HepG2 (cell line): ENCODE data around the gene PDZD8. TPM values are rescaled to one million over a fixed set of nuclear protein-coding genes. Genes with fewer than 3 reads are reported as not detected.

Source experiments
- CENPX ChIP-seq: sonication (generic); formaldehyde crosslinking; IDR thresholded peaks from 2 replicates; pipeline ENCODE4 v1.9.0; 2021; ENCODE audit warnings: mild to moderate bottlenecking, missing genetic modification reagents, moderate library complexity
- ELF3 ChIP-seq: IDR thresholded peaks from 2 replicates; pipeline ENCODE4 v1.6.1; 2016; ENCODE audit warnings: missing genetic modification reagents, missing compliant biosample characterization
- HMGA1 ChIP-seq: sonication (generic); formaldehyde crosslinking; conservative IDR thresholded peaks from 2 replicates; pipeline ENCODE4 v1.4.0; 2020; ENCODE audit warnings: missing genetic modification reagents
- HNF4G ChIP-seq, 2 experiments: sonication (generic) in 1 of 2; formaldehyde crosslinking in 1 of 2; IDR thresholded peaks; 2 replicates each; pipeline versions ENCODE4 v1.4.0 to v1.6.1; 2011 to 2020; ENCODE audit warnings: borderline replicate concordance in 2 of 2, low read depth in 2 of 2, mild to moderate bottlenecking in 2 of 2, low read length in 1 of 2, missing genetic modification reagents in 1 of 2, moderate library complexity in 1 of 2
- IKZF4 ChIP-seq: sonication (generic); formaldehyde crosslinking; IDR thresholded peaks from 2 replicates; pipeline ENCODE4 v1.5.1; 2020; ENCODE audit warnings: borderline replicate concordance, mild to moderate bottlenecking, low read depth, missing genetic modification reagents; ENCODE audit errors: not compliant biosample characterization
- MEIS2 ChIP-seq: sonication (generic); formaldehyde crosslinking; IDR thresholded peaks from 2 replicates; pipeline ENCODE4 v1.9.0; 2021; ENCODE audit warnings: mild to moderate bottlenecking, missing genetic modification reagents
- MYNN ChIP-seq: sonication (generic); formaldehyde crosslinking; IDR thresholded peaks from 2 replicates; pipeline ENCODE4 v1.4.0; 2020; ENCODE audit warnings: mild to moderate bottlenecking, low read depth, missing genetic modification reagents
- NR2F2 ChIP-seq: IDR thresholded peaks from 2 replicates; pipeline ENCODE4 v1.6.1; 2012; ENCODE audit warnings: low read depth, inconsistent platforms, borderline replicate concordance
- POLR2AphosphoS2 ChIP-seq: IDR thresholded peaks from 2 replicates; pipeline ENCODE4 v1.6.1; 2011; ENCODE audit warnings: low read depth, low read length, improper control_type of control experiment
- ZBTB42 ChIP-seq: sonication (generic); formaldehyde crosslinking; IDR thresholded peaks from 2 replicates; pipeline ENCODE4 v1.5.0; 2020; ENCODE audit warnings: mild to moderate bottlenecking, missing genetic modification reagents
- ZBTB44 ChIP-seq: sonication (generic); formaldehyde crosslinking; IDR thresholded peaks from 2 replicates; pipeline ENCODE4 v1.4.0; 2020; ENCODE audit warnings: missing genetic modification reagents
- ZFP41 ChIP-seq: sonication (generic); formaldehyde crosslinking; IDR thresholded peaks from 2 replicates; pipeline ENCODE4 v1.4.0; 2020; ENCODE audit warnings: mild to moderate bottlenecking, missing genetic modification reagents, borderline replicate concordance
- ZNF33A ChIP-seq: sonication (generic); formaldehyde crosslinking; IDR thresholded peaks from 2 replicates; pipeline ENCODE4 v1.5.1; 2020; ENCODE audit warnings: missing genetic modification reagents, mild to moderate bottlenecking, moderate library complexity, borderline replicate concordance
- ZNF577 ChIP-seq: sonication (generic); formaldehyde crosslinking; IDR thresholded peaks from 2 replicates; pipeline ENCODE4 v1.4.0; 2020; ENCODE audit warnings: mild to moderate bottlenecking, low read depth, missing genetic modification reagents, borderline replicate concordance
- ZNF616 ChIP-seq: sonication (generic); formaldehyde crosslinking; IDR thresholded peaks from 2 replicates; pipeline ENCODE4 v1.5.0; 2020; ENCODE audit warnings: low read depth, mild to moderate bottlenecking, missing genetic modification reagents
- ZNF713 ChIP-seq: sonication (generic); formaldehyde crosslinking; IDR thresholded peaks from 2 replicates; pipeline ENCODE4 v1.4.0; 2020; ENCODE audit warnings: mild to moderate bottlenecking, missing genetic modification reagents
- ZNF746 ChIP-seq: sonication (generic); formaldehyde crosslinking; IDR thresholded peaks from 2 replicates; pipeline ENCODE4 v1.8.0; 2022; ENCODE audit warnings: mild to moderate bottlenecking, missing genetic modification reagents
- ZNF749 ChIP-seq: sonication (generic); formaldehyde crosslinking; IDR thresholded peaks from 2 replicates; pipeline ENCODE4 v1.8.0; 2022; ENCODE audit warnings: mild to moderate bottlenecking, missing genetic modification reagents, moderate library complexity, borderline replicate concordance
- ZSCAN20 ChIP-seq: sonication (generic); formaldehyde crosslinking; IDR thresholded peaks from 2 replicates; pipeline ENCODE4 v1.4.0; 2020; ENCODE audit warnings: missing genetic modification reagents, mild to moderate bottlenecking, borderline replicate concordance
- polyA plus RNA-seq, 8 experiments: library from polyadenylated mRNA; depleted of rRNA in 3 of 8; stranded (reverse) in 7 of 8; unstranded in 1 of 8; fragments of >200 nt; fragmentation: Illumina TruSeq in 4 of 8; extraction: Trizol in 4 of 8; gene quantifications; 2 replicates each; pipeline versions ENCODE4 v1.2.1 to v1.2.3, GENCODE V29; 2011 to 2016; ENCODE audit warnings: low read depth in 4 of 8, missing spikeins in 1 of 8, mixed read lengths in 1 of 8; ENCODE audit not compliant: insufficient read depth in 1 of 8
- total RNA-seq, 5 experiments: library from RNA; depleted of rRNA; stranded (reverse); fragments of >200 nt; fragmentation: Illumina TruSeq; extraction: Trizol; gene quantifications; 2 replicates each; pipeline ENCODE4 v1.2.3, GENCODE V29; 2016; ENCODE audit warnings: low read depth in 1 of 5
- TF ChIP-seq, protein P1 (sequence below): conservative IDR thresholded peaks from 2 replicates; pipeline ENCODE4 v1.6.1; 2018; ENCODE audit warnings: missing genetic modification reagents
- TF ChIP-seq, protein P2 (sequence below): sonication (generic); formaldehyde crosslinking; IDR thresholded peaks from 2 replicates; pipeline ENCODE4 v1.8.1; 2023; ENCODE audit warnings: mild to moderate bottlenecking, missing genetic modification reagents
- TF ChIP-seq, protein P3 (sequence below): sonication (generic); formaldehyde crosslinking; IDR thresholded peaks from 2 replicates; pipeline ENCODE4 v1.5.0; 2020; ENCODE audit warnings: mild to moderate bottlenecking, missing genetic modification reagents, borderline replicate concordance

PDZD8 gene
- total and polyA plus RNA-seq, 2 of the 13 experiments (the other 11 are each of a cell fraction or from before 2014, with no cell fraction given), result 11.2 to 32.0 TPM

DNA sequence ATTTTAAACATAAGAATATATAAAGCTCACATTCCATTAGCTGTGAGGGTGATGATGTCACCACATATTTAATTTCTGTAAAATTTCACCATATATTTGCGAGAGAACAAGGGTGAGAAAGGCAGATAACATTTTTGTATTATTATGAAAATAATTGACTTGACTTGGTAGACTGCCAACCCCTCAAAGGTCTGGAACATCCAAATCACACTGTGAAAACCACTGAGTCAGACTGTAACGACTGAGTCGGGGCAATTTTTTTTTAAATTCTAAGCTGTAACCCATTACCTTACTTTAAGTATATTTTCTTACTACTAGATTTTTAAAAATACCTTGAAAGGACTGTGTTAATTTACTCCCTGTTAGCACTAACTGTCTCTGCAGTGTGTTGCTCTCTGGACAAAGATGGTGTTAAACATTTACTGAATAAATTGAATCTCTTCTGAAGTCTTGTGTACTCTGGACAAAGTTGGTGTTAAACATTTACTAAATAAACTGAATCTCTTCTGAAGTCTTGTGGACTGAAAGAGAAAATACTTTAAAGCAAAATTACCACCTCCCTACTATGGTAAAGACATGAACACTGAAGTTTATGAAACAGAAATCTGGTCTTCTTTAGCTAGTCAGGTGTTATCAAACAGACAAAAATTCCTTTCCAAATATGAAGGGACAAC lies 14.1 kb downstream of the PDZD8 start (continued):
- TF ChIP-seq, protein P1, sequence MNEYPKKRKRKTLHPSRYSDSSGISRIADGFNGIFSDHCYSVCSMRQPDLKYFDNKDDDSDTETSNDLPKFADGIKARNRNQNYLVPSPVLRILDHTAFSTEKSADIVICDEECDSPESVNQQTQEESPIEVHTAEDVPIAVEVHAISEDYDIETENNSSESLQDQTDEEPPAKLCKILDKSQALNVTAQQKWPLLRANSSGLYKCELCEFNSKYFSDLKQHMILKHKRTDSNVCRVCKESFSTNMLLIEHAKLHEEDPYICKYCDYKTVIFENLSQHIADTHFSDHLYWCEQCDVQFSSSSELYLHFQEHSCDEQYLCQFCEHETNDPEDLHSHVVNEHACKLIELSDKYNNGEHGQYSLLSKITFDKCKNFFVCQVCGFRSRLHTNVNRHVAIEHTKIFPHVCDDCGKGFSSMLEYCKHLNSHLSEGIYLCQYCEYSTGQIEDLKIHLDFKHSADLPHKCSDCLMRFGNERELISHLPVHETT (CRISPR knock-in tag), result no peak
- TF ChIP-seq ZNF713 (no peak), CENPX (CRISPR knock-in tag) (no peak), MEIS2 (CRISPR knock-in tag) (no peak), MYNN (no peak), ZNF616 (no peak), HMGA1 (CRISPR knock-in tag) (no peak), ZNF749 (CRISPR knock-in tag) (no peak), ZBTB42 (CRISPR knock-in tag) (no peak), ZNF33A (no peak), ZNF746 (CRISPR knock-in tag) (no peak), IKZF4 (no peak), ZFP41 (CRISPR knock-in tag) (no peak), ZBTB44 (no peak), ZSCAN20 (CRISPR knock-in tag) (no peak), ZNF577 (CRISPR knock-in tag) (no peak), POLR2AphosphoS2 (no peak), ELF3 (CRISPR knock-in tag) (peak; percentile 59; the same call in 1 of the 2 replicates), NR2F2 (peak; percentile 40; the same call in 1 of the 2 replicates), HNF4G (IDR thresholded peaks at IDR 0.05; ENCODE audit: borderline replicate concordance, low read depth, low read length) (peak; percentile 13; the same call in 1 of the 2 replicates), HNF4G (CRISPR knock-in tag; IDR thresholded peaks at IDR 0.05; ENCODE audit: borderline replicate concordance, low read depth) (no peak)
- TF ChIP-seq, protein P2, sequence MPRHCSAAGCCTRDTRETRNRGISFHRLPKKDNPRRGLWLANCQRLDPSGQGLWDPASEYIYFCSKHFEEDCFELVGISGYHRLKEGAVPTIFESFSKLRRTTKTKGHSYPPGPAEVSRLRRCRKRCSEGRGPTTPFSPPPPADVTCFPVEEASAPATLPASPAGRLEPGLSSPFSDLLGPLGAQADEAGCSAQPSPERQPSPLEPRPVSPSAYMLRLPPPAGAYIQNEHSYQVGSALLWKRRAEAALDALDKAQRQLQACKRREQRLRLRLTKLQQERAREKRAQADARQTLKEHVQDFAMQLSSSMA (CRISPR knock-in tag), result no peak
- TF ChIP-seq, protein P3, sequence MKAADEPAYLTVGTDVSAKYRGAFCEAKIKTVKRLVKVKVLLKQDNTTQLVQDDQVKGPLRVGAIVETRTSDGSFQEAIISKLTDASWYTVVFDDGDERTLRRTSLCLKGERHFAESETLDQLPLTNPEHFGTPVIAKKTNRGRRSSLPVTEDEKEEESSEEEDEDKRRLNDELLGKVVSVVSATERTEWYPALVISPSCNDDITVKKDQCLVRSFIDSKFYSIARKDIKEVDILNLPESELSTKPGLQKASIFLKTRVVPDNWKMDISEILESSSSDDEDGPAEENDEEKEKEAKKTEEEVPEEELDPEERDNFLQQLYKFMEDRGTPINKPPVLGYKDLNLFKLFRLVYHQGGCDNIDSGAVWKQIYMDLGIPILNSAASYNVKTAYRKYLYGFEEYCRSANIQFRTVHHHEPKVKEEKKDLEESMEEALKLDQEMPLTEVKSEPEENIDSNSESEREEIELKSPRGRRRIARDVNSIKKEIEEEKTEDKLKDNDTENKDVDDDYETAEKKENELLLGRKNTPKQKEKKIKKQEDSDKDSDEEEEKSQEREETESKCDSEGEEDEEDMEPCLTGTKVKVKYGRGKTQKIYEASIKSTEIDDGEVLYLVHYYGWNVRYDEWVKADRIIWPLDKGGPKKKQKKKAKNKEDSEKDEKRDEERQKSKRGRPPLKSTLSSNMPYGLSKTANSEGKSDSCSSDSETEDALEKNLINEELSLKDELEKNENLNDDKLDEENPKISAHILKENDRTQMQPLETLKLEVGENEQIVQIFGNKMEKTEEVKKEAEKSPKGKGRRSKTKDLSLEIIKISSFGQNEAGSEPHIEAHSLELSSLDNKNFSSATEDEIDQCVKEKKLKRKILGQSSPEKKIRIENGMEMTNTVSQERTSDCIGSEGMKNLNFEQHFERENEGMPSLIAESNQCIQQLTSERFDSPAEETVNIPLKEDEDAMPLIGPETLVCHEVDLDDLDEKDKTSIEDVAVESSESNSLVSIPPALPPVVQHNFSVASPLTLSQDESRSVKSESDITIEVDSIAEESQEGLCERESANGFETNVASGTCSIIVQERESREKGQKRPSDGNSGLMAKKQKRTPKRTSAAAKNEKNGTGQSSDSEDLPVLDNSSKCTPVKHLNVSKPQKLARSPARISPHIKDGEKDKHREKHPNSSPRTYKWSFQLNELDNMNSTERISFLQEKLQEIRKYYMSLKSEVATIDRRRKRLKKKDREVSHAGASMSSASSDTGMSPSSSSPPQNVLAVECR (CRISPR knock-in tag), result no peak
